ENCODE measurements around the gene CRYBA2.

Gene CRYBA2

DNA sequence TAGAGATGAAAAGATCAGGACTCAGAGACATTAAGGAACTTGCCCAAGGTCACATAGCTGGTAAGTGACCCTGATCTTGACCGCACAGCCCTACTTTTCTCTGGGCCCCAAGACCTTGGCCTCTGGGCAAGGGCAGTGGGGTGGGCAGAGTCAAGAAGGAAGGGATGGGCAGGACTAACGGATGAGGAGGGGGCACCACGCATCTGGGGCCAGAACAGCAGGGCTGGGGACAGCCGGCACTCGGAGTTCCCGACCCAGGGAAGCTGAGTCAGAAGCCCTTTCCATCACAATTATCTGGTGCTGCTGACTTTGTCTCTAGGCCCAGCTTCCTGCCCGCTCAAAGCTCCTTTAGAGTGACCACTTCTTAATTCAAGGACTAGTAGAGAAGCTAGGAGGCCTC is 33.7 kb upstream of the CRYBA2 start:
- H3K4me3 ChIP-seq (ENCODE audit: low read depth, low read length), result no peak overlapping the region
- H3K9me3 ChIP-seq (ENCODE audit: severe bottlenecking), result no peaks in the 10 kb centered on the region
- no peak overlapping the region for H3K27ac ChIP-seq
- no peak for TF ChIP-seq CTCF (IDR thresholded peaks at IDR 0.05; ENCODE audit: low read depth, low read length)
- no peaks in the 10 kb centered on the region for H3K36me3 ChIP-seq
- no peak for DNase-seq
- H3K27me3 ChIP-seq (ENCODE audit: insufficient read depth, low read depth, severe bottlenecking), result no peaks in the 10 kb centered on the region

GRCh38 chr2:219025637-219026585 is 32.7 kb upstream of the CRYBA2 start:
- Histone ChIP-seq H3K36me3 (no peaks in the 10 kb centered on the region), H3K27me3 (ENCODE audit: insufficient read depth, low read depth, severe bottlenecking) (no peaks in the 10 kb centered on the region), H3K9me3 (ENCODE audit: severe bottlenecking) (no peaks in the 10 kb centered on the region), H3K4me3 (ENCODE audit: low read depth, low read length) (no peak overlapping the region), H3K27ac (no peak overlapping the region)
- DNase-seq, result no peak
- no peak for TF ChIP-seq CTCF (IDR thresholded peaks at IDR 0.05; ENCODE audit: low read depth, low read length)

DNA sequence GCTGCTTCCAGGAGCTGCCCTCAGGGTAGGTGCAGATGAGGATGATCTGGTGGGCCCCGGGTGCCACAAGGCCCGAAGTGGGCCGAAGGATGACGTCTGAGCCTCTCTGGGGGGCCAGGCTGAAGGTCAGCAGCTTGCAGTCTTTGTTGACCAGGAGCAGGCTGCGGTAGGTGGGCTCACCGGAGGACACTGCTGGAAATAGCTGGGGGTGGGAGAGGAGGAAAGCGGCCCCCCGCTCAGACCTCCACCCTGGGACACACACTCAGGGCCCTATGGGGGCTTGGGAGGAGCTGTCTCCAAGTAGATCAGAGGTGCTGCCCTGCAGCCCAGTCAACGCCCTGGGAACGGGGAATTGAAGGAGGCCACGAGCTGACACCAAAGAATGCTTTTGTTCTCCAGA is 30.8 kb upstream of the CRYBA2 start:
- no peaks in the 10 kb centered on the region for H3K27me3 ChIP-seq (ENCODE audit: insufficient read depth, low read depth, severe bottlenecking)
- H3K9me3 ChIP-seq (ENCODE audit: severe bottlenecking), result no peaks in the 10 kb centered on the region
- no peak for DNase-seq
- no peak overlapping the region for H3K27ac ChIP-seq
- no peaks in the 10 kb centered on the region for H3K36me3 ChIP-seq
- no peak overlapping the region for H3K4me3 ChIP-seq (ENCODE audit: low read depth, low read length)
- TF ChIP-seq CTCF (IDR thresholded peaks at IDR 0.05; ENCODE audit: low read depth, low read length), result no peak

DNA sequence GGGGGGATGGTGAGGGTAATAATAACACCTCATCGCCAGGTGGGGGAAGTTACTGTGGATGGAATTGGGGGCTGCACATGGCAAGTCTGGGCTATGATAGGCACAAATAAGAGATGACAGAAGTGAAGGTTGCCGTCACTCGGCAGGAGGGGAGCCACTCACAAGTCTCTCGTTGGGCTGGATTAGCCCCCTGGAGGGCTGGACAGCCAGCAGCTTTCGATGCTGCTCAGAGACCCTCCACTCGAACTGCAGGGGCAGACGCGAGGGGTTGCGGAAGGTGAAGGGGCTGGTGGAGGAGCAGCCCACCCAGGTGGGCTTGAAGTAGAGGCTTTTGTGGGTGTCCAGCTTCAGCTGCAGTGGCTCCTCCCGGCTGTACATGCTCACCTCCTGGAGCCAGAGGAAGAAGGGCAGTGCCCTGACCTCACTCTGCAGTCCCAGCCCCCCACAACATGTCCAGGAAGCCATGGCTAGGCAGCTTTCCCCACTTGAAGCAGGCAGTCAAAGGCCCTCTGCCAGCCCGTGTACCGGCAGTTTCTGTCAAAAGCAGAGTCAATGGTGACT is 29.9 kb upstream of the CRYBA2 start:
- no peak for DNase-seq
- Histone ChIP-seq H3K27ac (no peak overlapping the region), H3K27me3 (ENCODE audit: insufficient read depth, low read depth, severe bottlenecking) (no peaks in the 10 kb centered on the region), H3K9me3 (ENCODE audit: severe bottlenecking) (no peaks in the 10 kb centered on the region), H3K36me3 (no peaks in the 10 kb centered on the region), H3K4me3 (ENCODE audit: low read depth, low read length) (no peak overlapping the region)
- no peak for TF ChIP-seq CTCF (IDR thresholded peaks at IDR 0.05; ENCODE audit: low read depth, low read length)

DNA sequence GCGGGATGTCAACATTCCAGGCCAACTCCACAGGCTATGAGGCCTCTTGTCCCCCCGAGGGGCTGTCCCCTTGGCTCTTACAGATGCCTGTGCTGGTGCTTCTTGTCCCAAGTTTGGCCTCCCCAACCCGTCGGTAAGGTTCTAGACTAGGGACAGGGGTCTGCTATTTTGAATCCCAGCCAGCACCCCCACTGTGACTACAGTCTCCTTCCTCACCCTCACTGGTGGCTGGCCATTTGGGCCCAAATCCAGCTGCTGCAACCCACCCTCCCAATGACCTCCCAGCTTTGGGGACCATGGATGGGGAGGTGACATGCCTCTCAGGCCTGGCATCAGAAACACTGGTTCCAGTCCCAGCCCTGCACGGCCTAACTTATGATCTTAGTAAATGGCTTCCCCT is 29.4 kb upstream of the CRYBA2 start:
- Histone ChIP-seq H3K27ac (no peak overlapping the region), H3K9me3 (ENCODE audit: severe bottlenecking) (no peaks in the 10 kb centered on the region), H3K27me3 (ENCODE audit: insufficient read depth, low read depth, severe bottlenecking) (no peaks in the 10 kb centered on the region), H3K4me3 (ENCODE audit: low read depth, low read length) (no peak overlapping the region), H3K36me3 (no peaks in the 10 kb centered on the region)
- DNase-seq, result no peak
- TF ChIP-seq CTCF (IDR thresholded peaks at IDR 0.05; ENCODE audit: low read depth, low read length), result no peak
